WERI-Rb-1 (cell line): ENCODE data around the gene TMEM202.
"Not testable (repeated sequence)": the region's sequence is repeated elsewhere in the genome, so short reads cannot be mapped to it uniquely, and the experiment has no call there.

ENCODE experiments used
- DNase-seq: peaks from one replicate; pipeline ENCODE4 v3.0.0-alpha.2; 2020
- H3K27ac ChIP-seq: fragments of 250-450 bp; sonication (Bioruptor Pico); 2 replicates; pipeline ENCODE4 v1.5.1; 2020; ENCODE audit warnings: mild to moderate bottlenecking, moderate library complexity
- H3K27me3 ChIP-seq: fragments of 250-450 bp; sonication (Bioruptor Pico); 2 replicates; pipeline ENCODE4 v1.5.1; 2021; ENCODE audit warnings: mild to moderate bottlenecking, low read depth, moderate library complexity; ENCODE audit not compliant: insufficient read depth, severe bottlenecking
- H3K36me3 ChIP-seq: fragments of 250-450 bp; sonication (Bioruptor Pico); 2 replicates; pipeline ENCODE4 v1.5.1; 2020; ENCODE audit warnings: mild to moderate bottlenecking, moderate library complexity
- H3K4me3 ChIP-seq: 2 replicates; pipeline ENCODE4 v1.5.1; 2011; ENCODE audit warnings: low read depth, mild to moderate bottlenecking, control low read depth, low read length
- H3K9me3 ChIP-seq: fragments of 250-450 bp; sonication (Bioruptor Pico); 2 replicates; pipeline ENCODE4 v1.5.1; 2021; ENCODE audit warnings: mild to moderate bottlenecking, moderate library complexity; ENCODE audit not compliant: severe bottlenecking
- CTCF ChIP-seq: IDR thresholded peaks from 2 replicates; pipeline ENCODE4 v1.5.1; 2011; ENCODE audit warnings: low read depth, mild to moderate bottlenecking, control low read depth, inconsistent platforms, low read length

The TMEM202 gene

DNA sequence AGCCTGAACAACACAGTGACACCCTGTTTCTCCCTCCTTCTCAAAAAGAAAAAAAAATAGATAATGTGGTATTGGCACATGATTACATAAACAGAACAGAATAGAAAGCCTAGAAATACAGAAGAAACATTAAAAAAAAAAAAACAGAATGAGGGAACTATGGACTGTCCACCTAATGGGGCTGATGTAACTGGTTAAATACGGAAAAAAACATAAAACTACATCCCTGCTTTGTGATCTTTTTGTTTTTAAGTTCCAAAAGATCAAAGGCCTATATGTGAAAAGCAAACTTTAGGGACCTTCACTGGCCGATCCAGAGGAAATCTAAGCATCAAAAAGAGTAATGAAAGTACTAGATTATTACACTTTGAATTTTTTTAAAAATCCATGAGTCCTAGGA, 17.2 kb downstream of the TMEM202 start:
- no peak overlapping the region for H3K4me3 ChIP-seq
- H3K36me3 ChIP-seq = no peaks in the 10 kb centered on the region
- no peak overlapping the region for H3K27ac ChIP-seq
- peaks cover 4% of the 10 kb centered on the region for H3K9me3 ChIP-seq
- H3K27me3 ChIP-seq = no peaks in the 10 kb centered on the region
- DNase-seq = no peak
- TF ChIP-seq CTCF = no peak

DNA sequence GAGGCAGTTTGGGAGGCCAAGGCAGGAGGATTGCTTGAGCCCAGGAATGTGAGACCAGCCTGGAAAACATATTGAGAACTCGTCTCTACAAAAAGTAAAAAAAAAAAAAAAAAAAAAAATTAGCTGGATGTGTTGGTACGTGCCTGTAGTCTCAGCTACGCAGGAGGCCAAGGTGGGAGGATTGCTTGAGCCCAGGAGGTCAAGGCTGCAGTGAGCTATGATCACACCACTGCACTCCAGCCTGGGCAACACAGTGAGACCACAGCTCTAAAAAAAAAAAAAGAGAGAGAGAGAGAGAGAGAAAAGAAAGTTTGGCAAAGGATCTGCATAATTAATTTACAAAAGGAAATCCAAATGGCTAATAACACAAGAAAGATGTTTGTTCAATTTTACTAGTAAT, 21.7 kb downstream of the TMEM202 start:
- H3K9me3 ChIP-seq, DNase-seq, H3K36me3 ChIP-seq, H3K4me3 ChIP-seq, H3K27ac ChIP-seq, H3K27me3 ChIP-seq: not testable (repeated sequence)

- no peaks in the 10 kb centered on the region for H3K36me3 ChIP-seq
- no peak overlapping the region for H3K27ac ChIP-seq
- H3K4me3 ChIP-seq = no peak overlapping the region
- peaks cover 2% of the 10 kb centered on the region for H3K9me3 ChIP-seq
- TF ChIP-seq CTCF = no peak
- DNase-seq = no peak
- H3K27me3 ChIP-seq = no peaks in the 10 kb centered on the region
These were observed 22.5 kb downstream of the TMEM202 start for GRCh38 chr15:72420576-72420975.

DNA sequence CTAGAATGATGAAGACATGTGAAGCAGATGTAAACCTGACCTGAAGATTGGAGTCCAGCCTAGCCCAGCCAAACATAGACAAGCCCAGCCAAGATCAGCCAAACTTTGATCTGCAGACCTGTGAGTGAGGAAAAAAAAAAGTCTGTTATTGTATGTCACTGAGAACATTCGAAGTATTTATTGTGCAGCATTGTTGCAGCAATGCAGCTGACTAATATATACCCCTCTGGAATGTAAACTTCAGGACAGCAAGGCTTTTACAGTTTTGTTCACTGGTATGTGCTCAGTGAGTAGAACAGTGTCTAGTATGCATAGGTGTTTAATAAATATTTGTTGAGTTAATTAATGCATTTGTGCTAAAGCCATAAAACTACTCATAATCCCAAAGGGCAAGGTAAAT, 23.4 kb downstream of the TMEM202 start:
- no peak for TF ChIP-seq CTCF
- no peaks in the 10 kb centered on the region for H3K9me3 ChIP-seq
- H3K27ac ChIP-seq = no peak overlapping the region
- no peak for DNase-seq
- no peaks in the 10 kb centered on the region for H3K36me3 ChIP-seq
- no peak overlapping the region for H3K4me3 ChIP-seq
- H3K27me3 ChIP-seq = no peaks in the 10 kb centered on the region

GRCh38 chr15:72423256-72423655, 25.2 kb downstream of the TMEM202 start:
- no peak for TF ChIP-seq CTCF

GRCh38 chr15:72426753-72427152, 28.6 kb downstream of the TMEM202 start:
- no peaks in the 10 kb centered on the region for H3K9me3 ChIP-seq
- no peak overlapping the region for H3K4me3 ChIP-seq
- H3K36me3 ChIP-seq = no peaks in the 10 kb centered on the region
- no peak for TF ChIP-seq CTCF
- H3K27ac ChIP-seq = no peak overlapping the region
- no peak for DNase-seq
- no peaks in the 10 kb centered on the region for H3K27me3 ChIP-seq

More at GRCh38 chr15:72423256-72423655, 25.2 kb downstream of the TMEM202 start:
- DNase-seq = no peak
- H3K27ac ChIP-seq = no peak overlapping the region
- no peaks in the 10 kb centered on the region for H3K9me3 ChIP-seq
- no peaks in the 10 kb centered on the region for H3K27me3 ChIP-seq
- no peak overlapping the region for H3K4me3 ChIP-seq
- H3K36me3 ChIP-seq = no peaks in the 10 kb centered on the region
